GM06990 (cell line): ENCODE results near the gene LYPD6.

Source experiments
- DNase-seq: peaks from one replicate; pipeline ENCODE4 v3.0.0-alpha.2; 2011; ENCODE audit not compliant: insufficient read length; ENCODE audit errors: extremely low read depth
- H3K27me3 ChIP-seq: replicated peaks from 2 replicates; pipeline ENCODE4 v1.6.0; 2011; ENCODE audit warnings: low read length; ENCODE audit not compliant: control insufficient read depth, insufficient read depth
- H3K36me3 ChIP-seq: 2 replicates; pipeline ENCODE4 v1.5.1; 2011; ENCODE audit warnings: low read length; ENCODE audit not compliant: control insufficient read depth, insufficient read depth
- H3K4me3 ChIP-seq: replicated peaks from 2 replicates; pipeline ENCODE4 v1.5.1; 2011; ENCODE audit warnings: low read depth, mild to moderate bottlenecking, control low read depth, low read length
- TF ChIP-seq, protein P1 (sequence below): IDR thresholded peaks from 2 replicates; pipeline ENCODE4 v1.5.1; 2011; ENCODE audit warnings: low read length, control low read depth, mild to moderate bottlenecking, inconsistent platforms; ENCODE audit not compliant: insufficient read depth, poor library complexity, severe bottlenecking

Gene LYPD6

DNA sequence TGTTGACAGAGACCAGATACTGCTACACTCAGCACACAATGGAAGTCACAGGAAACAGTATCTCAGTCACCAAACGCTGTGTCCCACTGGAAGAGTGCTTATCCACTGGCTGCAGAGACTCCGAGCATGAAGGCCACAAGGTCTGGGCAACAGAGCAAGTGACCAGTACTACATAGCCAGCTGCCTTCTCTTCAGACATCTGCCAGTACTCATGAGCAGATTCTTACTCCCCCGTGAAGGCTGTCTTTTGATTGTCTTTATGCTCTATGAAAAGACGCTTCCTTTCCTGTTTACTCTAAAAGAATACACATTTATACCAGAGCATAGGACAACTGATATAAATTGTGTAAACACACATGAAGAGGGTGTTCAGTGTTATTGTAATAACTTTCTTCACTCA, 138.2 kb downstream of the LYPD6 start:
- TF ChIP-seq, protein P1, sequence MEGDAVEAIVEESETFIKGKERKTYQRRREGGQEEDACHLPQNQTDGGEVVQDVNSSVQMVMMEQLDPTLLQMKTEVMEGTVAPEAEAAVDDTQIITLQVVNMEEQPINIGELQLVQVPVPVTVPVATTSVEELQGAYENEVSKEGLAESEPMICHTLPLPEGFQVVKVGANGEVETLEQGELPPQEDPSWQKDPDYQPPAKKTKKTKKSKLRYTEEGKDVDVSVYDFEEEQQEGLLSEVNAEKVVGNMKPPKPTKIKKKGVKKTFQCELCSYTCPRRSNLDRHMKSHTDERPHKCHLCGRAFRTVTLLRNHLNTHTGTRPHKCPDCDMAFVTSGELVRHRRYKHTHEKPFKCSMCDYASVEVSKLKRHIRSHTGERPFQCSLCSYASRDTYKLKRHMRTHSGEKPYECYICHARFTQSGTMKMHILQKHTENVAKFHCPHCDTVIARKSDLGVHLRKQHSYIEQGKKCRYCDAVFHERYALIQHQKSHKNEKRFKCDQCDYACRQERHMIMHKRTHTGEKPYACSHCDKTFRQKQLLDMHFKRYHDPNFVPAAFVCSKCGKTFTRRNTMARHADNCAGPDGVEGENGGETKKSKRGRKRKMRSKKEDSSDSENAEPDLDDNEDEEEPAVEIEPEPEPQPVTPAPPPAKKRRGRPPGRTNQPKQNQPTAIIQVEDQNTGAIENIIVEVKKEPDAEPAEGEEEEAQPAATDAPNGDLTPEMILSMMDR: no peak
- Histone ChIP-seq H3K4me3 (no peak overlapping the region), H3K27me3 (no peaks in the 10 kb centered on the region), H3K36me3 (no peaks in the 10 kb centered on the region)
- DNase-seq: no peak

DNA sequence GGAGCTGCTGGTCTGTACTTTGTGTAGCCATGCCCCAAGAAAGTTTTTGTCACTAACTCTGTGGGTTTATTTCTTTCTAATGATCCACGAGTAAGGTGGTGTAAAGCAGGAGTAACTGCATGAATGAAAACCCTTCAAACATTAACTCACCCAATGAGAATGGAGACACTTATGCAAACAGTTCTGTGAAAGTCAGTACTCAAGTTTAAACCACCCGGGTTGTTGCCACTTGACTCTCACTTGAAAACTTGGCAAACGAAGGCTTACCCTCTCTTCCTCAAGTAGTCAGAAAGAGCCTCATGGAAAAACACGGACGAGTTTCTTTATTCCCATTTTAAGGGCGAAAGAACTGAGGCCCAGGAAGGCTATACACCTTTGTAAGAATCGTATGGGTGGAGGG, 139.7 kb downstream of the LYPD6 start:
- Histone ChIP-seq H3K36me3 (no peaks in the 10 kb centered on the region), H3K27me3 (no peaks in the 10 kb centered on the region), H3K4me3 (no peak overlapping the region)
- TF ChIP-seq, protein P1: no peak
- DNase-seq: no peak

DNA sequence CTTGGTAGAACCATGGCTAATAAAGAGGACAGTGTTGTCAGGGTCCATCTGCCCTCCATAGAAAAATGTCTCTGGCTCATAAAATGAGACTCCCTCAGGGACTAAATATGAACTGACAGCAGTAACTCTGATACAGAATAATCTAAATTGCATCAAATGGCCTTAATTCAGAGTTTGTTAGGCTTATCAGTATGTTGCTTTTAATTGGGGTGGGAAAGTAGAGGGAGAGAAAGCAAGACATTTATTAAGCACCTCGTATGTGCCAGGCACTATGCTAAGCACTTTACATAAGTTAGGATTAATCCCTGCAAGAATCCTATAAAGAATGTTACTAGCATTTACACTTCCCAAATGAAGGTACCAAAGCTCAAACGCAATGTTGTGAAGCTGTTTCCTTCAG, 142.0 kb downstream of the LYPD6 start:
- no peak for DNase-seq
- H3K36me3 ChIP-seq: no peaks in the 10 kb centered on the region
- H3K4me3 ChIP-seq: no peak overlapping the region
- TF ChIP-seq, protein P1: no peak
- H3K27me3 ChIP-seq: no peaks in the 10 kb centered on the region

DNA sequence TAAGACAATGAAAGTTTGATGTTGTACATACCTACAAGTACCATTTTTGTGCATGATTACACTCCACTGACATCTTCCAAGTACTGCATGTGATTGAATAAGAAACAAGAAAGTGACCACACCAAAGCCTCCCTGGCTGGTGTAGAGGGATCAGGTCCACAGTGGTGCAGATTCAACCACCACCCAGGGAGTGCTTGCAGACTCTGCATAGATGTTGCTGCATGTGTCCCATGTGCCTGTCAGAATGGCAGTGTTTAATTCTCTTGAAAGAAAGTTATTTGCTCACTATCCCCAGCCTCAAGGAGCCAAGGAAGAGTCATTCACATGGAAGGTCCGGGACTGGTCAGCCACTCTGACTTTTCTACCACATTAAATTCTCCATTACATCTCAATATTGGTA, 142.7 kb downstream of the LYPD6 start:
- TF ChIP-seq, protein P1: no peak
- H3K36me3 ChIP-seq: no peaks in the 10 kb centered on the region
- H3K4me3 ChIP-seq: no peak overlapping the region
- no peak for DNase-seq
- no peaks in the 10 kb centered on the region for H3K27me3 ChIP-seq

DNA sequence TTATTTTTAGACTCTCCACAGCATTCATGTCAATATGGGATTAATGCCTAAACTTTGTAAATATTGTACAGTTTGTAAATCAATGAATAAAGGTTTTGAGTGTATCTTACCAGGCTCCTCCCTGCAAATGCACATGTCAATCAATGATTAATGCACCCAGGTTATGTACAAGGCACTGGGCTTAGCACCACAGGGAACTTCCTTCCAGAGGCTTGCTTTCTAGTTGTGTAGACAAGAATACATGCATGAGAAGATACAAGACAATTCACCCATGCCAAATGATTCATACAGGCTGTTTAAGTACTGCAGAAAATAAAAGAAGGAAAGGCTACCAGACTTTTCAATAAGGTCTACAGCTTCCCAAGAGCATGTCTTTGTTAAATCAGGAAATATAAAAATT, 143.1 kb downstream of the LYPD6 start:
- Histone ChIP-seq H3K36me3 (no peaks in the 10 kb centered on the region), H3K27me3 (no peaks in the 10 kb centered on the region), H3K4me3 (no peak overlapping the region)
- TF ChIP-seq, protein P1: no peak
- DNase-seq: no peak

DNA sequence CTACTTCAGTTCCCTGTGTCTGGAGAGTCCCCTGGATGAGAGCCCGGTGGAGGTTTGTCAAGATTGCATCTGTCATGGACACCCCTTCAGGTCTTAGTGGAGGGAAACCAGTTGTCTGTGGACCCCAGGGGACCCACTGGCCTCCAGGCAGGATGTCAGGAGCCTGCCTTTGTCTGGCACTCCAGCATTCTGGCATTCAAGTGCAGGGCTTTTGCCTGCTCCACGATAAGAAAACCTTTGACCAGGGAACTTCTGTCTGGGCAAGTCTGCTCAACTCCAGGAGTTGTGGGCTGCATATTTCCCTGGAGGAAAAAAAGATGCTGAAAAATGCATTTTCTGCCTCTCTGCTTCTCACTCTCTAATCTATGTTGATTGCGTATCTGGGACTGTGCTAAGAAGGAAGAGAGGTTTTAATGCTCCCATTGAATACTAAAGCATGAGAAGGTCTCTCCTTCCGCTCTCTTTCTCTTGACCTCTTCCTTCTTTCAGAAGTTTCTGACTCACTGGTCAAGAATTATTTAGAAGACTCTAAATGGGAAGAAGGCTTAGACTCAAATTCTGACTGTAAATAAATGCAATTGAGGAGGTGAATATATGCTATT, 152.7 kb downstream of the LYPD6 start:
- no peaks in the 10 kb centered on the region for H3K36me3 ChIP-seq
- DNase-seq: no peak
- H3K4me3 ChIP-seq: no peak overlapping the region
- TF ChIP-seq, protein P1: no peak
- no peaks in the 10 kb centered on the region; the same call in none of the 2 replicates for H3K27me3 ChIP-seq
